HL-60 (cell line): Measurements from ENCODE around the gene DSE.

Experiments
- POLR2AphosphoS5 ChIP-seq: IDR thresholded peaks from 2 replicates; pipeline ENCODE4 v1.6.1; 2012; ENCODE audit warnings: low read depth
- SPI1 ChIP-seq: IDR thresholded peaks from 2 replicates; pipeline ENCODE4 v1.6.1; 2012; ENCODE audit warnings: low read depth, mild to moderate bottlenecking, borderline replicate concordance
- TF ChIP-seq, protein P1 (sequence below): IDR thresholded peaks from one replicate; pipeline ENCODE4 v1.5.1; 2011; ENCODE audit warnings: low read length, control low read depth, inconsistent platforms; ENCODE audit not compliant: insufficient read depth

DNA sequence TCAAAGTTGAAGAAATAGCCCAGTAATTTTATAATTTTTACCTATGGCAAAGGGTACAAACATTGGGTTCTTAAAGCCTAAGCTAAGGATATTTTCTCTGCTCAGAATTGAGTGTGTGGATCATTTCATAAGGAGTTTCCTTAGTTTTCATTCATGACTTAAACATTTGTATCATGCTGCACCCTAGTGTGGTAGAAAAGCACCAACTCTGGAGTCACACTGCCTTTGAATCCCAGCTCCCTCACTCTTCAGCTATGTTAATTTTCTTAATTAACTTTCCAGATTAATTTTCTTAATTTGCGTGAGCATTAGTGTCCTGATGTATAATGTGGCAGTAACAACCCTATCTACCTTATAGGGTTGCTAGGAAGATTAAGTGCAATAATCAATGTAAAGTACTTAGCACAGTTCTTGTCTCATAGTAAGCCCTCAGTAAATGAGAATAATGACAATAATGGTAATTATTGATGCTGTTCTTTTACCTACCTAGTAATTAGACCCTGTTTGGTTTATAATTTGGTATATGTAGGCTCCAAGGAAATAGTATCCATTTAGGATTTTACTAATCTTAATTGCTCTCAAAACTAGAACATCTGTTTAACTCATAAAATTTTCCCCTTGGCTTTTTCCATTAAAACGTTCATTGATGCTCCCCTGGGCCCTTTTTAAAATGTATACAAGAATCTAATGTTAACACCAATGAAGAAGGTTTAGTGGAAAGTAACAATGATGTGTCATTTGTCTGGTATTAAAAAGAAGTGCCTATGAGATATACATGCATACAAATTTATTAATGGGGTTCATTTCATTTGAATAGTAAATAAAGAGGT, 31.6 kb downstream of the DSE start:
- TF ChIP-seq, protein P1, sequence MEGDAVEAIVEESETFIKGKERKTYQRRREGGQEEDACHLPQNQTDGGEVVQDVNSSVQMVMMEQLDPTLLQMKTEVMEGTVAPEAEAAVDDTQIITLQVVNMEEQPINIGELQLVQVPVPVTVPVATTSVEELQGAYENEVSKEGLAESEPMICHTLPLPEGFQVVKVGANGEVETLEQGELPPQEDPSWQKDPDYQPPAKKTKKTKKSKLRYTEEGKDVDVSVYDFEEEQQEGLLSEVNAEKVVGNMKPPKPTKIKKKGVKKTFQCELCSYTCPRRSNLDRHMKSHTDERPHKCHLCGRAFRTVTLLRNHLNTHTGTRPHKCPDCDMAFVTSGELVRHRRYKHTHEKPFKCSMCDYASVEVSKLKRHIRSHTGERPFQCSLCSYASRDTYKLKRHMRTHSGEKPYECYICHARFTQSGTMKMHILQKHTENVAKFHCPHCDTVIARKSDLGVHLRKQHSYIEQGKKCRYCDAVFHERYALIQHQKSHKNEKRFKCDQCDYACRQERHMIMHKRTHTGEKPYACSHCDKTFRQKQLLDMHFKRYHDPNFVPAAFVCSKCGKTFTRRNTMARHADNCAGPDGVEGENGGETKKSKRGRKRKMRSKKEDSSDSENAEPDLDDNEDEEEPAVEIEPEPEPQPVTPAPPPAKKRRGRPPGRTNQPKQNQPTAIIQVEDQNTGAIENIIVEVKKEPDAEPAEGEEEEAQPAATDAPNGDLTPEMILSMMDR = no peak
- TF ChIP-seq POLR2AphosphoS5 (no peak), SPI1 (no peak)
